M059J (cell line): Measurements from ENCODE around the gene CARS1. TPM values are rescaled to one million over a fixed set of nuclear protein-coding genes. Genes with fewer than 3 reads are reported as not detected.
A peak's percentile ranks its signal among the peaks of the same experiment; 100 is the strongest.

ENCODE experiments used
- DNase-seq: peaks from one replicate; pipeline ENCODE4 v3.0.0-alpha.2; 2012; ENCODE audit warnings: low read depth
- total RNA-seq: library from RNA; depleted of rRNA; stranded (reverse); fragments of >200 nt; shearing (Covaris generic); gene quantifications from 2 replicates; pipeline ENCODE4 v1.2.3, GENCODE V29; 2014; rRNA removed

Gene CARS1
- total RNA-seq, 1 experiment from 2014 or later: 58.8 TPM

DNA sequence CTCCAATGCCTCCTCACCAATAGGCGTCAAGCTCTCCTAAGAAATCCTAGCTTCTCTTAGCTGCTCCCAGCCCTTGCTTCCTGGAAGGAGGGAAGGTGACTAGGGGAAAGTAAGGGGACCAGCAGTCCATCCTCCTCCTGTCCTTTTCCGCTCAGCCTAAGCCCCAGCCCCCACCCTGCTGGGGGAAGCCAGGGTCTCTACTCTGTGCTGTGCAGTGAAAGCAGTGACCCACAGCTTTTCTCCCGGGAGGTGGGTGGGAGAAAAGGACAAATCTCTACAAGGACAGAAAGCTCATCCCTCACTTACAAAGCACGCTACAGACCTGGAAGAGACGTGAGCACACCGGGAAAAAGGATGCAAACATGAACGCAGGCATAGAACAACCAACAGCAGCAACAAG lies 97.1 kb downstream of the CARS1 start:
- DNase-seq: no peak

DNA sequence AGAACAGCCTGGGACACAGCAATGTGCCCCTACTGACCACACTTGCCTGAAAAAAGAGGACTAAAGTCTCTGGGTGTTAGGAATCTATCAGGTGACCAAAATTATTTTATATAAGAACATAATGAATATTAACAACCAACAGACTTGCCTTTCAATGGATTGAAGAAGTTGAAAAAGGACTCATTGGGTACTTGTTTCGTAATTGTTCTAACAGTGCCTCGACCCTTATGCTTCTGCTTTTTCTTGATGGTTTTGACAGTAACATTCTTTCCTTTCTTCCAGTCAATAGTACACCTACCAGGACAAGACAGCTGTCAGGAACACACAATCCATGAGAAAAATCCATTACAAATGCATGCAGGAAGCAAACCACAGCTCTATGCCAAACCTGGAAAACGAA lies 99.0 kb downstream of the CARS1 start:
- DNase-seq: no peak

DNA sequence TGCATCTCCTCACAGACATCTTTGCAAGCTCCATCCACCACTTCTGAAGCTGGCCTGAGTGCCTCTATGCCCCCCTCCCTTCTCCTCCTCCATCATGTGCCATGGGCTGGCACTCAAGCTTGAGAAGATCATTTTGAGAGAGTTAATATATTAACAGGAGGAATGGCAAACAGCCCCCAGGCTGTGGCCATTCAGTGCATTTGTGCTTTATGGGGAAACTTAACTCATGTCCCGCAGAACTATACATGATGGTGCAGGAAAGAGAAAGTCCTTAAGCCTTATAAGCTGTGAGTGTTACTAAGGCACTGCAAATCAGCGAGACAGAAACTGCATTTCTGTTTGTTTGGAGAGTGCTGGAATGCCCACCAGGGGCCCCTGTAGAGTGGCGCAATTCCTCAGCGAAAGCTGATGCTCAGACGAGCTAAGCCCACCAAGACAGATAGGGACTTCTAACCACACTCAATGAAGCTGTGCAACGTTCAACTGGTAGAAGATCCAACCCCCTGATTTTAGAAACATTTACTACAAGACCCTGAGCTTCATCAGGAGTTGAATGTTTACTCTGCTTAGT lies 101.2 kb downstream of the CARS1 start:
- DNase-seq: no peak

DNA sequence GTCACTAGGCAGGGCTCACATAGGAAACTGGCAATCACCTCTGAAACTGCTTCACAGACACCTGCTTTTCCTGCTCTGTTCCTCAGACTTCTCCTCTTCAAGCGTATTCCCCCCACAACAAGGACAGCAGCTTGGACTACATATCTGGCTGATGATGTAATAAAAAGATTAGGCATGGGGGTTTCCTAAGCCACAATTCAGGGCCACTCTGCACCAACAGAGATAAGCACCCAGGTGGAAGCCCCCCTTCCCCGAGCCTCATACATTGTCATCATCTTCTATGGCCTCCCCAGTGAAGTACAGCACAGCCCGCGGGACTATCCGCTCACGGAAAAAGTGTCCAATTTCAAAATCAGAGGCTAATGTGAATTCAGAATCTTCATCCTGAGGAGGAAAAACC lies 103.0 kb downstream of the CARS1 start:
- DNase-seq: no peak

DNA sequence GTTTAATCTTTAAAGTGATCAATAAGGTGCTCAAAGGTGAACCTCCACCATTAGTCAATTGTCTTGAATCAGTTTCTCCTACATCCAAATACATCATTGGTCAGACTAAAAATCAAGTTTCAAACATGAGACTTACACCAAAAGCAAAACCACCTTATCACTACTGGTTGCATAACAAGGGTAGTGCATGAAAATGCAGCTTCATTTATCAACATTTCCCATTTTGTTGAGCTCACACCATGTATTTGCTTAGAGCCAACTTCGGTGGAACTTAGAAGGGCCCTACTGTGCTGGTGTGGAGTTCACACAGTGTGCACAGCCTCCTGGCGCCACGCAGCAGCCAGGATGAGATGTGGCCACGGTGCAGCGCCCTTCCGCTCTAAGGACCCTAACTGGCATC lies 104.9 kb downstream of the CARS1 start:
- DNase-seq: no peak

DNA sequence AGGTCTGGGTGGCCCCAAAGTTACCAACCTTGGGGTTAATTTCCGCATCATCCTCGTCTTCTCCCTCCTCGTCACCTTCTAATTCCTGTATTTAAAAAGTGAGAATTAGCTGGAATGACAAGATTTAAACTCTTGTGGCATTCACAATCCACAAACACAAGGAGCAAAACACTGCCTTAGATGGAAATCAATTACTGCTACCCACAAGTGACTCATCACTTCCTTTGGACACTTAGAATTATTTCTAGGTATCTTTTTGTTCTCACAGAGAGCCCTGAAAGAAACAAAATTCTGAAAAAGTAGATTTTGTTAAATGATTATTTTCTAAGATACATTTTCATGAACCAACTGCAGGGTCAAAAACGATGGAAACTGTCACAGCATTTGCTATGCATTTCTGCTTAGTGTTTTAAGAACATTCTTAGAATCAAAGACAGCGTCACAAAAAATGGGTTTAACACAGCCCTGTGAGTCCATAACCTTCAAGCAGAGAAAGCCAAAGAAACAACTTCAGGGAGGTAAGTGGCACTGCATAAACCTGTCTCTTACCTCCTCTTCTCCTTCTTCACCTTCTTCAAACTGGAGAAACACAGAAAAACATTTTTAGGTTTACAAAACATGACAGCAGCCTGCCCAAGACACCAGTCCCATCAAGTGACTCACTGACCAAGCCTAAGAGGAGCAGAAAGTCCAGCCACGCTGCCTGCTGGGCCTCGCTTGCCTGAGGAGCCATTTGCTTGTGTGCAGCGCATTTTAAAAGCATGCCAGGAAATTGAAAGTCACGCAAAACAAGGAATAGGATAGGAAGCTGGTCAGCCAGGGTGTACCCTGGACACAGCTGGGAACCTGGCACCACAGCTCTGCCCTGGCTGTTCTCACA lies 105.8 kb downstream of the CARS1 start:
- peak; percentile 96 for DNase-seq

Other genes starting within 250 kb of the CARS1 start
- 4.4 and 6.2 TPM in 2 replicates for gene CDKN1C, start 171.6 kb downstream of the CARS1 start, total RNA-seq
- gene PHLDA2, start 128.0 kb downstream of the CARS1 start, total RNA-seq: 9.1 and 18.9 TPM in 2 replicates
- 91.7 and 120 TPM in 2 replicates for gene NAP1L4, start 65.1 kb downstream of the CARS1 start, total RNA-seq
- 3.6 and 5.0 TPM in 2 replicates for gene OSBPL5, start 107.9 kb upstream of the CARS1 start, total RNA-seq
- gene MRGPRG, start 161.4 kb upstream of the CARS1 start, total RNA-seq: not detected in 2 replicates
- gene MRGPRE, start 175.0 kb upstream of the CARS1 start, total RNA-seq: not detected in 2 replicates